Esophagus muscularis mucosa (tissue), 4 donors: ENCODE measurements around the gene ASTL. TPM values are rescaled to one million over a fixed set of nuclear protein-coding genes. Genes with fewer than 3 reads are reported as not detected.

Experiments used
- DNase-seq: peaks from one replicate; pipeline ENCODE4 v3.0.0-alpha.2; 2017; ENCODE audit errors: extremely low spot score
- H3K27ac ChIP-seq, 4 donors: fragments of 200-600 bp; sonication (generic); replicated peaks in 1 of 4; 1 replicate in 3 of 4; 2 replicates in 1 of 4; pipeline ENCODE4 v1.5.1; 2016 to 2019; ENCODE audit warnings: mild to moderate bottlenecking in 1 of 4
- H3K27me3 ChIP-seq, 4 donors: fragments of 200-600 bp; sonication (generic); one replicate each; pipeline versions ENCODE4 v1.5.1 to v1.6.0; 2016 to 2019
- H3K36me3 ChIP-seq, 4 donors: fragments of 200-600 bp; sonication (generic); one replicate each; pipeline ENCODE4 v1.5.1; 2016 to 2019
- H3K4me1 ChIP-seq, 4 donors: fragments of 200-600 bp; sonication (generic); one replicate each; pipeline ENCODE4 v1.5.1; 2016 to 2019
- H3K4me3 ChIP-seq, 4 donors: fragments of 200-600 bp; sonication (generic); 1 replicate in 2 of 4; 2 replicates in 2 of 4; pipeline ENCODE4 v1.5.1; 2016 to 2019; ENCODE audit warnings: mild to moderate bottlenecking in 4 of 4, moderate library complexity in 1 of 4
- H3K9me3 ChIP-seq, 4 donors: fragments of 200-600 bp; sonication (generic); 1 replicate in 3 of 4; 2 replicates in 1 of 4; pipeline ENCODE4 v1.5.1; 2016 to 2019
- EP300 ChIP-seq: sonication (generic); formaldehyde crosslinking; IDR thresholded peaks from one replicate; pipeline ENCODE4 v1.6.1; 2017; ENCODE audit warnings: antibody characterized with exemption
- POLR2A ChIP-seq: fragments of 450-650 bp; IDR thresholded peaks from one replicate; pipeline ENCODE4 v1.6.1; 2017; ENCODE audit warnings: antibody characterized with exemption, moderate library complexity, mild to moderate bottlenecking, low read depth
- POLR2AphosphoS5 ChIP-seq, 2 donors: sonication (generic); formaldehyde crosslinking; IDR thresholded peaks; one replicate each; pipeline ENCODE4 v1.6.1; 2017; ENCODE audit warnings: antibody characterized with exemption in 2 of 2
- WGBS: methylation state at CpG from one replicate; pipeline ENCODE4 v1.1.5; 2018; 5-methylcytosine and 5-hydroxymethylcytosine counted together
- intact Hi-C: fragments of 100-400 bp; cut with DNase I; formaldehyde crosslinking; loops from one replicate; pipeline ENCODE4 v1.15.1; 2023
- total RNA-seq, 4 donors: library from RNA; depleted of rRNA; stranded (reverse); fragments of >200 nt; gene quantifications; one replicate each; pipeline versions ENCODE4 v1.1.0 to v1.2.1, GENCODE V29; 2016
- TF ChIP-seq, protein P1 (sequence below), 3 experiments: fragments of 200-600 bp in 2 of 3; fragments of 450-650 bp in 1 of 3; sonication (generic) in 2 of 3; IDR thresholded peaks; one replicate each; pipeline ENCODE4 v1.5.1; 2017 to 2019; ENCODE audit warnings: antibody characterized with exemption in 3 of 3, mild to moderate bottlenecking in 2 of 3, moderate library complexity in 1 of 3

ASTL gene
- total RNA-seq, 4 donors from 2014 or later: not detected

DNA sequence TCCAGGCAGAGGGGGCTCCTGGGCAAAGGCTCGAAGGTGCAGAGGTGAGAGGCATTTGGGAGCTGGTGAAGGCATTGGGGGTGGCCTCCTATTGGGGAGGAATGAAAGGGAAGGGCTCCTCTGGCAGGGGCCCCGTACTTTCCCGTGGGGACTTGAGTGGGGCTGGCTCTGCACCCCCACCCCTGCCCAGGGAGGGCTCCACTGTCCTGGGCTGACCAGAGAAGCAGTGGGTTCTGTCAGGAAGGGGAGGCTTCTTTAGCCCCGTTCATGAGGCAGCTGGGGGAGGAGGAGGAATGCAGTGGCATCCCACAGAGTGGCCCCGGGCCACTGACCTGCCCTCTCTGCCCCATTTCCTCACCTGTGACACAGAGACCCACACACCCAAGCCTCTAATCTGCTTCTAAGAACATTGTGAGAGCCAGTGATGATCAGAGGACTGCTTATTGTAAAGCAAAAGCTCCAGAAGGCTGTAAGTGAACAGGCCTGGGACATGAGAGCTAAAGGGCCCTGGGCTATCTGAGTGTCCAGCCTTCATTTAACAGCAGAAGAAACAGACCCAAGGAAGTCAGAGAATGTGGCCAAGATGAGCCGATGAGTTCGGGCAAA is 65.0 kb downstream of the ASTL start:
- peaks cover 0 to 7% (median 0%) of the 10 kb centered on the region in 4 donors for H3K27me3 ChIP-seq
- TF ChIP-seq POLR2AphosphoS5 (IDR thresholded peaks at IDR 0.05) (no peak), EP300 (no peak), POLR2A (no peak)
- TF ChIP-seq, protein P1, sequence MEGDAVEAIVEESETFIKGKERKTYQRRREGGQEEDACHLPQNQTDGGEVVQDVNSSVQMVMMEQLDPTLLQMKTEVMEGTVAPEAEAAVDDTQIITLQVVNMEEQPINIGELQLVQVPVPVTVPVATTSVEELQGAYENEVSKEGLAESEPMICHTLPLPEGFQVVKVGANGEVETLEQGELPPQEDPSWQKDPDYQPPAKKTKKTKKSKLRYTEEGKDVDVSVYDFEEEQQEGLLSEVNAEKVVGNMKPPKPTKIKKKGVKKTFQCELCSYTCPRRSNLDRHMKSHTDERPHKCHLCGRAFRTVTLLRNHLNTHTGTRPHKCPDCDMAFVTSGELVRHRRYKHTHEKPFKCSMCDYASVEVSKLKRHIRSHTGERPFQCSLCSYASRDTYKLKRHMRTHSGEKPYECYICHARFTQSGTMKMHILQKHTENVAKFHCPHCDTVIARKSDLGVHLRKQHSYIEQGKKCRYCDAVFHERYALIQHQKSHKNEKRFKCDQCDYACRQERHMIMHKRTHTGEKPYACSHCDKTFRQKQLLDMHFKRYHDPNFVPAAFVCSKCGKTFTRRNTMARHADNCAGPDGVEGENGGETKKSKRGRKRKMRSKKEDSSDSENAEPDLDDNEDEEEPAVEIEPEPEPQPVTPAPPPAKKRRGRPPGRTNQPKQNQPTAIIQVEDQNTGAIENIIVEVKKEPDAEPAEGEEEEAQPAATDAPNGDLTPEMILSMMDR (IDR thresholded peaks at IDR 0.05): no peak
- peak; percentile 83 for DNase-seq
- H3K4me1 ChIP-seq: no peaks in the 10 kb centered on the region
- peaks cover 0 to 22% (median 21%) of the 10 kb centered on the region in 4 donors for H3K9me3 ChIP-seq
- H3K36me3 ChIP-seq: no peaks in the 10 kb centered on the region
- WGBS: 73% methylated on average over 7 of the region's 7 CpGs
- intact Hi-C loops: no loop called here
- no peak overlapping the region for H3K4me3 ChIP-seq
- no peak overlapping the region for H3K27ac ChIP-seq

Other genes with a start within 250 kb of the ASTL start
- gene ANKRD36C, start 146.7 kb downstream of the ASTL start, total RNA-seq: 10 to 100 TPM in 3 of 4 donors, 1 to 10 TPM in 1; 6.0 to 20.3 (median 12.5) TPM
- gene GPAT2, start 103.6 kb downstream of the ASTL start, total RNA-seq: 1 to 10 TPM; 4.2 to 10.0 (median 8.3) TPM
- gene ADRA2B, start 21.9 kb downstream of the ASTL start, total RNA-seq: 1 to 10 TPM; 2.1 to 6.0 (median 4.0) TPM
- 1 to 10 TPM; 1.1 to 5.5 (median 1.7) TPM for gene DUSP2, start 6.9 kb upstream of the ASTL start, total RNA-seq
- gene STARD7, start 70.3 kb upstream of the ASTL start, total RNA-seq: 100 to 1,000 TPM in 1 of 4 donors, 10 to 100 TPM in 3; 85.0 to 110 (median 92.2) TPM
- 10 to 100 TPM; 42.8 to 72.0 (median 55.3) TPM for gene TMEM127, start 127.5 kb upstream of the ASTL start, total RNA-seq
- 100 to 1,000 TPM in 1 of 4 donors, 10 to 100 TPM in 3; 76.4 to 101 (median 92.5) TPM for gene CIAO1, start 127.7 kb upstream of the ASTL start, total RNA-seq
- gene SNRNP200, start 167.0 kb upstream of the ASTL start, total RNA-seq: 100 to 1,000 TPM in 2 of 4 donors, 10 to 100 TPM in 2; 73.7 to 106 (median 90.8) TPM
- gene ITPRIPL1, start 186.8 kb upstream of the ASTL start, total RNA-seq: 1 to 10 TPM in 2 of 4 donors, under 1 TPM in 2; 0.42 to 1.4 (median 0.93) TPM
- gene NCAPH, start 197.3 kb upstream of the ASTL start, total RNA-seq: 1 to 10 TPM in 2 of 4 donors, under 1 TPM in 2; 0.45 to 1.4 (median 0.87) TPM